Measurements from ENCODE around the gene GULP1.

GRCh38 chr2:188267776-188268175 lies 23.9 kb upstream of the GULP1 start:
- no peak for TF ChIP-seq POLR2A (IDR thresholded peaks at IDR 0.05; ENCODE audit: low read depth, low read length)
- TF ChIP-seq POLR2AphosphoS5 (IDR thresholded peaks at IDR 0.05; ENCODE audit: low read depth, low read length), result no peak
- TF ChIP-seq SPI1 (IDR thresholded peaks at IDR 0.05; ENCODE audit: low read depth, low read length), result no peak

Measured in GM12891 (cell line).